GM12865 (cell line): ENCODE measurements around the gene GPSM1.

Experiments
- DNase-seq: peaks from one replicate; pipeline ENCODE4 v3.0.0; 2010; ENCODE audit warnings: low read depth
- H3K4me3 ChIP-seq: 2 replicates; pipeline ENCODE4 v1.5.1; 2011; ENCODE audit warnings: mild to moderate bottlenecking, low read depth, low read length, control low read depth
- TF ChIP-seq, protein P1 (sequence below): IDR thresholded peaks from 2 replicates; pipeline ENCODE4 v1.5.1; 2011; ENCODE audit warnings: low read length, control low read depth, low read depth, inconsistent platforms; ENCODE audit not compliant: insufficient read depth; ENCODE audit errors: missing control alignments

The GPSM1 gene

DNA sequence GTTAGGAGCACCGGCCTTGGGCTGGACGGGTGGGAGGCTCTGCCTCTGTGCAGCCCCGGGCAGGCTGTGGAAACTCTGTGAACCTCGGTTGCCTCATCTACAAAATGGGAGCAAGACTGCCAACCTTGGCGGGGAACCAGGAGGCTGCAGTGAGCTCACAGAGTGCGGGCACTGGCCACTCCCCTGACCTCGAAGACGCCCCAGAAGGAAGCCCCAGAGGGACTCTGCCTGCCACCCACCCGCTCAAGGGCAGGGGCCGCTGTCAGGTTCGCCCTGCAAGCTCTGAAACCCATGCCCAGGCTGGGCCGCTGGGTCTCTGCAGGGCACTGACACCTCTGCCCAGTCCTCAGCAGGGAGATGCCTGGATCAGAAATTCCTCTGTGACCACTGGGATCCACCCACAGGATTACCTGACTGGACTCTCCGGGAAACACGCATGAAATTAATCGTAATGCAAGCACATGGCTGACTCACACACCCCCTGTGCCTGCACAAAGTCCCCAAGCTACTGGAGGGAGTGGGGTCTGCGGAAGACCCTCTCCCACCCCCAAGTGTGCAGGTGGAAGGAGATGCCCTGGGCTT lies 30.8 kb upstream of the GPSM1 start:
- H3K4me3 ChIP-seq: no peak overlapping the region
- TF ChIP-seq, protein P1, sequence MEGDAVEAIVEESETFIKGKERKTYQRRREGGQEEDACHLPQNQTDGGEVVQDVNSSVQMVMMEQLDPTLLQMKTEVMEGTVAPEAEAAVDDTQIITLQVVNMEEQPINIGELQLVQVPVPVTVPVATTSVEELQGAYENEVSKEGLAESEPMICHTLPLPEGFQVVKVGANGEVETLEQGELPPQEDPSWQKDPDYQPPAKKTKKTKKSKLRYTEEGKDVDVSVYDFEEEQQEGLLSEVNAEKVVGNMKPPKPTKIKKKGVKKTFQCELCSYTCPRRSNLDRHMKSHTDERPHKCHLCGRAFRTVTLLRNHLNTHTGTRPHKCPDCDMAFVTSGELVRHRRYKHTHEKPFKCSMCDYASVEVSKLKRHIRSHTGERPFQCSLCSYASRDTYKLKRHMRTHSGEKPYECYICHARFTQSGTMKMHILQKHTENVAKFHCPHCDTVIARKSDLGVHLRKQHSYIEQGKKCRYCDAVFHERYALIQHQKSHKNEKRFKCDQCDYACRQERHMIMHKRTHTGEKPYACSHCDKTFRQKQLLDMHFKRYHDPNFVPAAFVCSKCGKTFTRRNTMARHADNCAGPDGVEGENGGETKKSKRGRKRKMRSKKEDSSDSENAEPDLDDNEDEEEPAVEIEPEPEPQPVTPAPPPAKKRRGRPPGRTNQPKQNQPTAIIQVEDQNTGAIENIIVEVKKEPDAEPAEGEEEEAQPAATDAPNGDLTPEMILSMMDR: no peak

GRCh38 chr9:136297016-136297691 lies 30.2 kb upstream of the GPSM1 start:
- TF ChIP-seq, protein P1: no peak
- DNase-seq: peak; percentile 31
- no peak overlapping the region for H3K4me3 ChIP-seq

More for the DNA sequence above, 30.8 kb upstream of the GPSM1 start:
- DNase-seq: no peak

DNA sequence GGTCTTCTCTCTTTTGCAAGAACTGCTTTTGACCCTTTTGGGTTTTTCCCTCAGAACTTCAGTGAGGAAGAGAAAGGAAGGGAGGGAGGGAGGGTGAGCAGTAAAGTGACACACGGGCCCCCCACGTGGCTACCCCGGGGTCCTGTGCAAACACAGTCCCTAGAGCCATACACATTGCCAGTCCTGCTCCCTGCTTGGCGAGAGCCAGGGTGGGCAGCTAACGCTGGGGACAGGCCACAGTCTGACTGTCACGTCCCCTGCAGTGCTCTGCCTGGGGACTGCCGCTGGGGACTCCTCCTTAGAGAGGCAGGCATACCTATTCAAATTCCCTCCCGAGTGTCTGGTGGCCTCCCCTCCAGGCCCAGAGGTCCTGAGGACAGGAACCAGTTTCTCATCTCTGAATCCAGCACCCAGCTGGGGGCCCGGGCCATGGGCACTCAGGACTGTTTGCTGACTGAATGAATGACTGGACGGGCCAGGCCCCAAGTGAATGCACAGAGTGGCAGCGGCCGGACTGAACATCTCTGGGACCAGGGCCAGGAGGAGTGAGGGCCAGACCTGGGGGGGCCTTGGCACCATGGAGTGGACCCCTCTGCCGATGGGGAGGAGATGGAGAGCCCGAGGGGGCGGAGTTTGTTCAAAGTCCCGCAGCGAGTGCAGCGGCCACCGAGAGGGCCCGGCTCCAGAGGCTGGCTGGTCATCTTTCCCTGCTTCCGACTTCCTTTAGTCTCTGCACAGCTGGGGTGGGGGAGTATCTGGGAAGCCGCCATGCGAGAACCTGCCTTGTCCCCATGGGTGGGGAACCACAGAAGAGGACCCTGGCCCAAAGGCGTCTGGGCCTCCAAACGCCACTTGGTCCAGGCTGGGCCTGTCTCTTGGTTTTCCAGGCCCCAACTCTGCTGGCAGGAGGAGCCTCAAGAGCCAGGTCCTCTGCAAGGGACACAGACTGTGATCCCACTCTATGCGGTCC lies 29.3 kb upstream of the GPSM1 start:
- DNase-seq: no peak
- H3K4me3 ChIP-seq: no peak overlapping the region

DNA sequence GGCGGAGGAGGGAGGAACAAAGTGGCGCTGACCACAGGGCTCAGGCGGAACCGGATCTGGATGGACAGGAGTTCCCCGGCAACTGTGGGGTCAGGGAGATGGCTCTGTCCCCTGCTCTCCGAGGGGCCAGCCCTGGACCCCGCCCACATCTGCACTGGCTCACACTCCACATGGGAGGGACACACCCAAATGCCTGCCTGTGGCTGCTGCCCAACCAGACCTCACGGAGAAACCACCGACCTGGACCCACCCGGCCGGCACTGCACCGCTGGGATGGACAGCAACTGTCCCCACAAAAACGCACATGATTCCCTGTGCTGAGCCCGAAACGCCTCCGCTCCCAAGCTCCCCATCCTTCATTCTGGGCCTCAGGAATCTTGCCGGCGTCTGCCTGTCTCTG lies 28.2 kb upstream of the GPSM1 start:
- TF ChIP-seq, protein P1: no peak
- no peak for DNase-seq
- no peak overlapping the region for H3K4me3 ChIP-seq

More for the DNA sequence above, 29.3 kb upstream of the GPSM1 start:
- TF ChIP-seq, protein P1: no peak

GRCh38 chr9:136299541-136299940 lies 27.8 kb upstream of the GPSM1 start:
- H3K4me3 ChIP-seq: no peak overlapping the region
- TF ChIP-seq, protein P1: no peak
- no peak for DNase-seq

- TF ChIP-seq, protein P1: no peak
- H3K4me3 ChIP-seq: no peak overlapping the region
- DNase-seq: no peak
Observed at GRCh38 chr9:136300016-136300545, 27.3 kb upstream of the GPSM1 start.
